ENCODE measurements around the gene RFX4.
A peak's percentile ranks its signal among the peaks of the same experiment; 100 is the strongest.
"Not testable (repeated sequence)": the region's sequence is repeated elsewhere in the genome, so short reads cannot be mapped to it uniquely, and the experiment has no call there.

RFX4 gene

DNA sequence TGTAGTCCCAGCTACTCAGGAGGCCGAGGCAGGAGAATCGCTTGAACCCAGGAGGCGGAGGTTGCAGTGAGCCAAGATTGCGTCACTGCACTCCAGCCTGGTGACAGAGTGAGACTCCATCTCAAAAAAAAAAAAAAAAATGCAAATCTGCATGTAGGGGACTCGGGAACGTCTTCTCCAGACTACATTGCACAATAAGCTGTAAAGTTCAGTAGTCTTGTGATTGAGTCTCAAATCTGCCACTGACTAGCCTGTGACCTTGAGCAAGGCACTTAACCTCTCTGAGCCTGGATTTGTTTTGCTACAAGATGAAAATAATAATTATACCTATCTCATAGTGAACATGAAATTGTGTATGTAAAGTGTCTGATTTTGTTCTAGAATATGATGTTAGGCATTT lies 109.2 kb downstream of the RFX4 start:
- DNase-seq (ENCODE audit: low read depth), result not testable (repeated sequence)

DNA sequence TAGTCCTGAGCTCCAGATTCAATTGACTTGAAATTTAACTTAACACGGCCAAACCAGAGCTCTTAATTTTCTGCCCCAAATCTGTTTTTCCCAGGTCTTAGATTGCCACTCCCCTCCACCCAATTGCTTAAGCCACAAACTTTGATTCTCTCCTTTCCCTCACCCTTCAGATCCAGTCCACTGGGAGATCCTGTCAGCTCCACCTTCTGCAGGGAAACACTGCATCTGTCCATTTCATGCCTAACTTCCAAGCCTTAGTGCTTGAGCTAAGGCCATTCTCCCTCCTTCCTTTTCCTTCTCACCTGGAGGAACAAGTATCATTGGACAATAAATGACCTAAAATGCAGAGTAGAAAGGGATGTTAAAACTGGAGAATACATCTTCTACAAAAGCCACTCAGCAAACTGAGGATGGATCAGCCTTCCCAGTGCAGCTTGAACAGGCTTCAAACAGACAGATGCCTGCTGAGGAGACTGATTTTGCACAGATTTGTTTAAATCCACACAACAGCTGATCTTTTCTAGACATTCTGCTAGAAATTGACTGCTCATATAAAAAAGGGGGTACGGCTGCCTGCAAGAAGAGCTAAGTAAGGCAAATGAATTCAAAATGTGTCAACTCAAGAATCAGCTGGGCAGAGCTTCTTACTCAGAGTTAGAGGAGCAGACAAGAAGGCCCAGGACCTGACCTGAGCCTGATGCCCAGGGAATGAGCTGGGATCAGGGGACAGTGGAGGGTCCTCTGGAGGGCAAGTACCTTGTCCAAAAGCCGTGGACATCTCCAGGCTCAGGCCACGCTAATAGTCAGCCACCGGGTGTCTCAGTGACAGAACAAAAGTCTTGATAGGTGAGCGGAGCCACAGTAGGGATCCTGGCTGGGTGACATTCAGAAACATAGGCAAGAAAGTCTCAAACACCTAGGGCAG lies 110.4 kb downstream of the RFX4 start:
- DNase-seq (ENCODE audit: low read depth), result no peak

DNA sequence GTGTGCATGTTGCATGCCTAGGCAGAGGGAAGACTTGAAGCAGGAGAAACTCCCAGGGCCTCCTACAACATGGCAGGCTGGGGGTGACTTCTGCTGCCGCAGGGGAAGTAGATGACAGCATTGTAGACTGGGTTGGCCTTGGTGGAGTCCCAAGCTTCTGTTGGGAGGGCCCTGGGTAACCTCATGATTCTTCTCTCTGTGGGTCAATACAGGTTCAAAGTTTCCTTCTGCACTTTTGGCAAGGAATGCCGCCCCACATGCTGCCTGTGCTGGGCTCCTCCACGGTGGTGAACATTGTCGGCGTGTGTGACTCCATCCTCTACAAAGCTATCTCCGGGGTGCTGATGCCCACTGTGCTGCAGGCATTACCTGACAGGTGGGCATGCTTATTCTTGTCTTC lies 113.3 kb downstream of the RFX4 start:
- DNase-seq (ENCODE audit: low read depth), result no peak

- DNase-seq (ENCODE audit: low read depth), result no peak
Observed at GRCh38 chr12:106696681-106697417, 114.0 kb downstream of the RFX4 start.

DNA sequence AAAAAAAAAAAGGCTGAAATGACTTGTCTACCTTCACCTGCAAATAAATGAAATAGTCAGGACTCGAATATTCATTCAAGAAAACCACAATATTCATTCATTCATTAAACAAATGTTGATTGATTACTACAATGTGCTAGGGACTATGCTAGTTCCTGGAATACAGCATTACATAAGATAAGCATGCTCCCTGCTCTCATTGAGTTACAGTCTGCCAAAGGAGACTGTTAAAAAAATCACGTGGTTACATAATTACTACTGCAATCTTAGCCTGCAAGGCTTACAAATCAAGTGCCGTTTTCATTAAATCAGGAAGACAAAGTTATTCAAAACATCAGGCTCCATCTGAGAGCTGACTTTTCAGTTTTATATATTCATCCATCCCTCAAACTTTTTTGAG lies 121.3 kb downstream of the RFX4 start:
- DNase-seq (ENCODE audit: low read depth), result peak; percentile 6

- no peak for DNase-seq (ENCODE audit: low read depth)
Observed at GRCh38 chr12:106705971-106706370, 123.2 kb downstream of the RFX4 start.

DNA sequence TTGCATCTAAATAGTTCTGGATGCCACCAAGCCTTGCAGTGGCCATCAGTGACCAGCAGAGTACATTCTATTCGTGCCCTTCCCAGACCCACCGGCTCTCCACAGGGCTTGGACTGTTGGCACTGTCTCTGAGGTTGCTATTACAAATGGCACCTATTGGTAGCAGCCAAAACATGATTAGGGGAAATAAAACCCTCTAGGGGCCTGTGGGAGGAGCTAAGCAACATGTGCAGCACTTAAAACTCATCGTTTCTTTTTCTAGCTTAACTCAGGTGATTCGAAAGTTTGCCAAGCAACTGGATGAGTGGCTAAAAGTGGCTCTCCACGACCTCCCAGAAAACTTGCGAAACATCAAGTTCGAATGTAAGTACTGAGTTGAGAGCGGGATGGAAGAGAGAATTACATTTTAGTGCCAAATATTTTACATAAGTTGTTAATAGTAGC lies 126.3 kb downstream of the RFX4 start:
- DNase-seq (ENCODE audit: low read depth), result no peak

- DNase-seq (ENCODE audit: low read depth), result no peak
Observed at GRCh38 chr12:106710143-106710893, 127.5 kb downstream of the RFX4 start.

DNA sequence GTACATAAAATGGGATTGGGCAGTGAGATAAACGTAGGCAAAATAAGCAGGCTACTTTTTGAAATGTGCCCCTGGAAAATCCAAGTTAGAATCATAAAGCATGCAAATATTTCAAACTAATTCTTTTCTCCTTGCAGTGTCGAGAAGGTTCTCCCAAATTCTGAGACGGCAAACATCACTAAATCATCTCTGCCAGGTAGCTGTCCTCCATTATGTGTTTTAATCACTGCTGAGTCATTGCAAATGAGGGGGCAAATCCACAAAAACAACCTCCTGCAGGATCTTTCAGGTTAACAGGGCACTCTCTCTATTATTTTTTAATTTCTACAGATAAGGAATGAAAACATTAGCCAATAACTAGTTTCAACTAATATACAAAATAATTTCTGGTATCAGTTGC lies 128.5 kb downstream of the RFX4 start:
- no peak for DNase-seq (ENCODE audit: low read depth)

DNA sequence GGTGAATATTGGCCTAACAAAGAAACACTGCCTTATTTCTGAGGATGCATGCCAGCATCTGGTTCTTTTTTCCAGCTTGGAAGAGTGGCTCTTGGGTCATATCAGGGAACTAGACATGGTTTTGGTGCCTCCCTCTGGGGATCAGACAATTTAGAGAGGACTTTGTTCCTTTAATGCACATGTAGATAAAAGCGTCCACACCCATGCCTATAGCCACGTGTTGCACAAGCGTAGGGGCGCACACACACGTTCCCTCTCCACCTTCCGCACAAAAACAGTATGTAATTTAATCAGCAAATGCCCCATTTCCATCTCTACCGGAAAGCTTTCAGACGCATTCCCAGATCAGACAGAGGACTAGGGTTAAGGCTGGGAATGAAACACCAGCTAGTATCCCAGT lies 130.0 kb downstream of the RFX4 start:
- DNase-seq (ENCODE audit: low read depth), result no peak

DNA sequence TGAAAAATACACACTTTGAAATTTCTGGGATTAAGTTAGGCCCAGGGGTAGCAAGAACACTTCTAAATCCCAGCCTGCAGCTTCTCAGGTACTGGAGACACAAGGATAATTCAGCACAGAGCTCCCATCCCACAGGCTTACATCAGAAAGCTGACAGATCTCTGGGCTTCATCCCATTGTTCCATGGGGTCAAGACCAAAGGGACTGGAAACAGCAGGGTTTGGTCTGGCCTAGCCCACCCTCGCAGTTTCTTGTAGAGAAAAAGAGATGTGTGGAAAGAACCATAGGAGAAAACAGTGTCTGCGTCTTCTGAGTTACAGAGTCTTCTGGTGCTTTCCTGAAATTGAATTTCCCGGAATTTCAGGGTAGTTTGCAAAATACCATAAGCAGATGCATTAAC lies 132.1 kb downstream of the RFX4 start:
- no peak for DNase-seq (ENCODE audit: low read depth)

DNA sequence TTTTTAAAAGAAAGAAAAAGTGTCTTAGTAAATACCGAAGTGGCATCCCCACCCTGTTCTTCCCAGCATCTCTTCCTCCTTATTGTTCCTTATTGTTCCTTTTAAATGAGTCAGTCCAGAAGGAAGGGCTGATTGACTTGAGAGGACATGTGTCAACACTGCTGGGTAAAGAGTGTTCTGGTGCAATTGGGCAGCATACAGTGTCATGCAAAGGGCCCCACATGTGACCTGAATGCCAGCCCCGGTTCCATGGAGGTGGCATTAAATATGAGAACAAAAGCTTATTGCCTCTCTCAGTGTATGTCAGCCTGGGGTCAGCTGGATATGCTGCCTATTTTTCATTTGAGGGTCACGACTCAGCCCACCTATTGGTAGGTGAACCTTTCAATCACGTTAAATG lies 132.8 kb downstream of the RFX4 start:
- no peak for DNase-seq (ENCODE audit: low read depth)

- DNase-seq (ENCODE audit: low read depth), result no peak
Observed at GRCh38 chr12:106717673-106718072, 134.9 kb downstream of the RFX4 start.

DNA sequence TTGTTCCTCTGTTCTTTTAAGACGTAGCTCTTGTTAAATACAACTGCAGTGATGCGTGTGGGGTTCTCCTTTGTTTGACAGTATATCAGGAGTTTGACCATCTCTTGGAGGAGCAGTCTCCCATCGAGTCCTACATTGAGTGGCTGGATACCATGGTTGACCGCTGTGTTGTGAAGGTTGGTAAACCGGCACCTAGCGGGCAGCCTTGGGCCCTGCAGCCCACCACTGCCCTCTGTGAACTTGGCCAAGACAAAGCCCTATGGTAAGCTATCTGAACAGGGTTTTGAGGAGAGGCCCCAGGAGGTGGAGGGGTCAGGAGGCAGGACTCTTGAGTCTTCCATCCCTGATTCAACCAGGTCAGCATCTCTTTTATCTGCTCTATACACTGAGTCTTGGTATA lies 137.1 kb downstream of the RFX4 start:
- no peak for DNase-seq (ENCODE audit: low read depth)

DNA sequence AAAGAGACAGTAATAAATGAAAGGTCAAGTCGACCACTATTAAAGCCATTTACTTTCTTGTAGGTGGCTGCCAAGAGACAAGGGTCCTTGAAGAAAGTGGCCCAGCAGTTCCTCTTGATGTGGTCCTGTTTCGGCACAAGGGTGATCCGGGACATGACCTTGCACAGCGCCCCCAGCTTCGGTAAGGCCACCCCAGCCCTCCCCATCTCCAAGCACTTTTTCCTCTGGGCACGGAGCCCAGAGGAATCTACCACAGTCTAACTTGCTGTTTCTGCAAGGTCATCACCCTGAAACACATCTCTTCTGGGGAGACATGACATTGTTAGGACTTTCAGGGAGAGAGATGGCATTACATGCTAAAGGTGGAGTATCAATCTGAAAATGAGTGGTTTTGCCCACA lies 137.9 kb downstream of the RFX4 start:
- no peak for DNase-seq (ENCODE audit: low read depth)

DNA sequence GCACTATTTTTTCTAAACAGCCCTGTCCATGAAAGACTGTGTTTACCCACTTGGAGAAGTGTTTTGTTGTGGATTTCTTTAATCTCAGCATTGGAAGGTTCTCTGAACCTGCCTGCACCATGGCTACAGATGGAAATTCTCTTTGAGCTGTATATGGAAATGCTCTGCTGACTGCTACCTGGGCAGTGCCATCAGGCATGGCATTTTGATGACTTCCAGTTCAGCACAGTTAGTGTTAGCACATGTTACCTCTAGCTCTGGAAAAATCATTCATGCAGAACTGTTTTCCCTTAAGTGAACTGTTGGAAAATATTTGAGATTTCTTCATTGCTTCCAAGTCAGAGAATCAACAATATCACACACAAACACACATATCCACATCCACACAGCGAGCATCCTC lies 139.1 kb downstream of the RFX4 start:
- no peak for DNase-seq (ENCODE audit: low read depth)

DNA sequence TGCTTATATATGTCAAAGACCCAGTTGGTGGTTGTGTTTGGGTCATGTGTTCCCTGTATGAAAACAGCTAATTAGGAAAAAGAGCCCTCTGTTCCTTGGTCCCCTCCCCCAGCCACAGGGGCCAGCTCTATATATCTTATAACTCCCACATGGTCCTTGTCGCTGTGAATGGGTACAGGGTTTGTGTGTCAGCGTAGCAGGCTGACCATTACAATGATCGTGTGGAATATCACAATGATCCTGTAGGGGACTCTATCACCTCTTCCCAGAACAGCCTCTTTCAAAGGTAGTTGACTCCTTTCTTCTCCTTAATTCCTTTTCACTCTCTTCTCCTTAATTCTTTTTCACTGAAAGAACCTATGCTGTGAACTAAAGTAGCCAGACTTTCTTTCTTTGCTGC lies 140.0 kb downstream of the RFX4 start:
- no peak for DNase-seq (ENCODE audit: low read depth)

DNA sequence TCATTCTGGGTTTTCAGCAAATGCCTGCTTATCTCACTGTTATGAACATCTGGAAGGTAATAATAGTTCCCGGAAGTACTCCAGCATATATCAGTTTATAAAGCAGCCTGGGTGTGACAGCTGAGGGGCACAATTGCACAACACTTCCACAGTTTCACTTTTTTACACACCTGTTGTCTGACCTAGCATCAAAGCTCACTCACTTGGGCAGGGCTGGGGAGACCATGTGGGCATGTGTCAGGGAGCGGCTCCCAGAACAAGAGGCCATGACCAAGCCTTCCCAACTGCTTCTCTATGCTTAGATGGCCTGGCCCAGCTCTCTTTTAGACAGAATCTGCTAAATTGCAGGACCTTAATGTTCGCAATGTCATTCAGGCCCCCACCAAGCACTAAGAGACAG lies 140.6 kb downstream of the RFX4 start:
- DNase-seq (ENCODE audit: low read depth), result no peak

DNA sequence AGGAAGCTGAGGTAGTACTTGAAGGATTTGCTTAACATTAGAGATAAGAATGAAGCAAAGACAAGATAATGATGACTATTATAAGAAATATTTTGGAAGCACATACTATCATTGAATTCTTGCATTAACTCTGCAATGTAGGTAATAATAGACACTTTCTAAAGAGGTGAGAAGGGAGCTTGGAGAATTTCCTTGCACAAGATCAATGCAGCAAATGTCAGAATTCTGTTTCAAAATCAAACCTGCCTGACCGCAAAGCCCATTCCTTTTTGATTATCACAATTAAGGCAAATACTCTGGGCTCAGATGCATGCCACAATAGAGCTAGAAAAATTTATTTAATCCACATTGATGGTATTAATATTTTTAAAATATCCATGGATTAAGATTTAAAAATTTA lies 141.3 kb downstream of the RFX4 start:
- peak; percentile 18 for DNase-seq (ENCODE audit: low read depth)

DNA sequence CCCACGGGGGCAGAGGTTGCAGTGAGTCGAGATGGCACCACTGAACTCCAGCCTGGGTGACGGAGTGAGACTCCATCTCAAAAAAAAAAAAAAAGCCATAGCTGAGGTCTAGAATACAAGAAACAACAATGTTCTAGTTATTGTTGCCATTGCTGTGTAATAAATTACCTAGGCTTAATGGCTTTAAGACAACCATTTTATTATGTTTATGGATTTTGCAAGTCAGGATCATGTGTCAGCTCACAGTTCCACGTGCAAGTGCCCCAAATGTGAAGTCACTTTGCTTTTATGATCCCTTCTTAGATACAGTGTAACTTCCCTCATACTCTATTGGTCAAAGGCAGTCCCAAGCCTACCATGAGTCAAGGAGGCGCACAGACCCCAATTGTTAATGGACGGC lies 142.1 kb downstream of the RFX4 start:
- DNase-seq (ENCODE audit: low read depth), result no peak

DNA sequence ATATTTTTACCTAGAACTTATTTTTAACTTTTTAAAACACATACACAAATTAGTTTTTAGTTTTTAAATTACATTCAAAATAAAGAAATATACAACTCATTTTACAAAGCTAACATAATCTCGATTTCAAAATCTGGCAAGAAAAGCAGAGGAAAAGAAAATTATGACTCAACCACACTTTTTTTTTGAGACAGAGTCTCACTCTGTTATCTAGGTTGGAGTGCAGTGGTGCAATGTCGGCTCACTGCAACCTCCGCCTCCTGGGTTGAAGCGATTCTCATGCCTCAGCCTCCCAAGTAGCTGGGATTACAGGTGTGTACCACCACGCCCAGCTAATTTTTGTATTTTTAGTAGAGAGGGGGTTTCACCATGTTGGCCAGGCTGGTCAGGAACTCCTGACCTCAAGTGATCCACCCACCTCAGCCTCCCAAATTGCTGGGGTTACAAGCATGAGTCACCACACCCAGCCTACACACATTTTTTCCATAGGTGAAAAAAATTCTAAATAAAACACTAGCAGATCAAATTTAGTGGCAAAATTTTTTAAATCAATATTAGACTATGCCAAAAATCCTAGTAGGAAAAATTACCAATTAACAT lies 143.9 kb downstream of the RFX4 start:
- peak; percentile 55 for DNase-seq (ENCODE audit: low read depth)

DNA sequence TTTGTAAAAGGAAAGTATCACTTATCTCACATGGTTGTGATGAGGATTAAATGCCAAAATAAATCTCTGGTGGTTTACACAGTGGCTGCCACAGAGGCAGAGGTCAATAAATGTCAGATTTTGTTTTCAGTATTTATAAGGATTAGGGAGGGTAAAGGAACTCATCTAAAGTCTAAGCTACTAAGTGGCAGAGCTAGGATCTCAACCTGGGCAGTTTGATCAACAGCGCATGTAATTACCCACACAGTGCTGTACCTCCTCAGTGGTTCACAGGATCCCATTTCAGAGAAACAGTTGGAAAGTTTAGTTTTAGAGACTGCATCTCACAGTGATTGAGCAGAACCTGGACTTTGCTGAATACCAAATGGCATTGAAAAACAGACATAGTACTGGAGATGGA lies 146.8 kb downstream of the RFX4 start:
- no peak for DNase-seq (ENCODE audit: low read depth)

All from amniotic epithelial cell (primary cell).